NCI-H2029 treated with DMSO at 0.1 percent for 48 hours (cell line): Measurements from ENCODE around the gene SLAMF1.
"Not testable (repeated sequence)": the region's sequence is repeated elsewhere in the genome, so short reads cannot be mapped to it uniquely, and the experiment has no call there.

ENCODE experiments used
- DNase-seq: peaks from one replicate; lab custom pipeline; 2025; lab: John Stamatoyannopoulos, UW

SLAMF1 gene

GRCh38 chr1:160640359-160641123, 6.3 kb downstream of the SLAMF1 start:
- no peak for DNase-seq

GRCh38 chr1:160639652-160640051, 7.2 kb downstream of the SLAMF1 start:
- no peak for DNase-seq

DNA sequence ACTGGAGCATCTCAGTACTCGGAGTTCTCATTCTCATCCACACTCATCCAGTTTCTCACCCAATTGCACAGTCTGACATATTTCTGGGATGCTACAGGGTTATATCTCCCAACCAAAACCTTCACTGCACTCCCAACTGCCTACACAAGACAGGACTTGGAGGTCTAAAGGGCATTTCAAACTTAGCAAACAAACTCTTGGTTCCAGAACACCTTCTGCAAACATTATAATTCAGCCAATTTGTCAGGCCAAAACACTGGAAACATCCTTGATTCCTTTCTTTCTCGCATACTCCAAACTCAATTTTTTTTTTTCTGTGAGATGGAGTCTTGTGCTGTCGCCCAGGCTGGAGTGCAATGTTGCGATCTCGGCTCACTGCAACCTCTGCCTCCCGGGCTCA, 7.9 kb downstream of the SLAMF1 start:
- DNase-seq, result no peak

DNA sequence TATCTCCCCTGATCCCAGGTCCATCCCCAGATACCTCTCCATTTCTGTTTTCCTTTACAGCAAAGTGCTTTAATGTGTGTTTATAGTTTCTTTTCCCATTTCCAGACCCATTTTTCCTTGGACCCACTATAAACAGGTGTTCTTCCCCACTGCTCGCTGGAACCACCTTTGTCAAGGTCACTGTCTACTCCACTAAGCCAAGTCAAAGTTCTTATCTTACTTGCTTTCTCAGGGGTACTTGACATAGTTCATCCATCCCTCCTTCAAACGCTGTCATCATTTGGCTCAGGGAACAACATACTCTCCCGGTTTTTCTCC, 8.3 kb downstream of the SLAMF1 start:
- DNase-seq, result no peak

- DNase-seq, result no peak
These were observed 8.9 kb downstream of the SLAMF1 start for GRCh38 chr1:160637821-160638539.

- no peak for DNase-seq
These were observed 9.8 kb downstream of the SLAMF1 start for GRCh38 chr1:160637065-160637464.

DNA sequence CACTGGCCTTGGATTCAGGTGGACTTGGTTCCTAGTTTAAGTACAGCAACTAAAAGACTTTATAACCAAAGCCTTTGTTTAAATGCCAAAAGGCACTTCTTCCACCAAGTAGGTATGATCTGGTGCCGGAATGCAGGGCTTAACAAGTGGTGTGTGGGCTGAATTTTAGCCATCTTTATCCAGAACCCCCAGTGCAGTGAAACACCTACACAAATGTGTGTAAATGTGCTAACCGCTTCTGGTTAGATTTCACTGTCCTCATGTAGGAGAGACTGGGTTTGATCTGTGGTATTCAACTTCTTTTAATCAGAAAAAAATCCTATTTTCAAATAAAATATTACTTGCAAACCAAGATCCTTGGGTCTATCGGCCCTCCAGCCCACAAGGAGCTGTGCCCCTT, 10.3 kb downstream of the SLAMF1 start:
- DNase-seq, result no peak

GRCh38 chr1:160636076-160636475, 10.8 kb downstream of the SLAMF1 start:
- no peak for DNase-seq

GRCh38 chr1:160634543-160635491, 12.0 kb downstream of the SLAMF1 start:
- no peak for DNase-seq

- DNase-seq, result no peak
These were observed 13.4 kb downstream of the SLAMF1 start for GRCh38 chr1:160633330-160633903.

DNA sequence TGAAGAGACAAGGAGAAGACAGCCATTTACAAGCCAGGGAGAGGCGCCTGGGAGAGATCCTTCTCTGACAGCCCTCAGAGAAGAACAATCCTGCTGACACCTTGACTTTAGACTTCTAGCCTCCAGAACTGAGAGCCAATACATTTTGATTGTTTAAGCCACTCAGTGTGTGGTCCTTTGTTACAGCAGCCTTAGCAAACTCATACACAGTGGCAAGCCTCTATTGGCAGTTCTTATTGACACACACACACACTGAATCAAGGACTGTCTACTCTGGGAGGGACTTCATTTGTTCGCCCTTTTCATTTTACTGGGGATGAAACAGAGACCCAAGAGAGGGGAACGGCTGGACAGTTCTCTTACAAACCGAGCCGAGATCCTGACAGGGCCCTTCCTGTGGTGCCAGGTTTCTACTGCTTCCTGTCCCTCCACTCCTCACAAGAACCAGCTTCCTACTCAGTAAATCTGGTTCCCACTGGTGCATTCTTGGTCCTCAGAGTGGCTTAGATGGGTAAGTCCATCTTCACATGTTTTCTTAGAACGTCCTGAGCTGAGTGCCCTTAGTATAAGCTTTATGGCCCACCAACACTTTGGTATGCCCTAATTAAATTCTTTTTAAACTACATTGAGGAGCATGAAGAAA, 14.7 kb downstream of the SLAMF1 start:
- DNase-seq, result no peak

GRCh38 chr1:160630523-160631451, 16.1 kb downstream of the SLAMF1 start:
- no peak for DNase-seq

DNA sequence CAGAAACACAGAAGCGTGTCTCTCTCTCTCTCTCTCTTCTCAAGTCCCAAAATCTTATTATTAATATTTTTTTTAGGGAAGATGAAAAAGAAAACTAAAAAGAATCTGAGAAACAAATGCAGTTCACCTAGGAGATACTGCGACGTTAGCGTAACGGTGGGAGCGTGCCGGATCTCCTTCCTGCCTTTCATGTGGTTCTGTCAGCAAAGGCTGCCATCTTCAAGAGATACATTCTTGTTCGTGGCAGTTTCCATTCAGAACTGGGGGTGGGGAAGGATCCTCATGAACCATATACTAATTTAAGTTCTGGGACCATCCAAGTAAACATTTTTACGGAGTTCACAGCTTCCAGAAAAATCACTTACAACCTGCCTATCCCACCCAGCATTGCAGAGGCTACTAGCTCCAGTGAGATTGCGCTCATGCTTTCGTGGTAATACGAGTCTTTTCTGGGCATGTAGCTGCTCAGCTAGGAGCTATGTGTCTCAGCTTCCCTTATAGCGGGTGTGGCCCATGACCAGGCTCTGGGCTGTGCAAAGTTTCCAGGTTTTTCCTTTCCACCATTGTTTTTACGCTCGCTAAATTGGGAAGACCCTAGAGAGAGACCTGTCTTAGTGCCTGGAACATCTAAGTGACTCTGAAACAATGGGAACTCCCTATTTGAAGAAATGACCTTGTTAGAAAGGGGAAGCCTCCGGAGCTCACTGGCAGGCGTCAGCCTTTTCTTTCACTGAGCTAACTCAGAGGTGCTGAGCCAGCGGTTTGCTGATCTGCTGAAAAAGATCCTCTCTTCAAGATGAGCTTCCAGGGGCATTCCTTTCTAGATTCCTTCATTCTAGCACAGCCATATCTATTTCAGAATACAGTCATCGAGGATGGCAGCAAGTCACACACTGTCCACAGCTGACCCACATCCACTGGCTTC, 17.3 kb downstream of the SLAMF1 start:
- no peak for DNase-seq

DNA sequence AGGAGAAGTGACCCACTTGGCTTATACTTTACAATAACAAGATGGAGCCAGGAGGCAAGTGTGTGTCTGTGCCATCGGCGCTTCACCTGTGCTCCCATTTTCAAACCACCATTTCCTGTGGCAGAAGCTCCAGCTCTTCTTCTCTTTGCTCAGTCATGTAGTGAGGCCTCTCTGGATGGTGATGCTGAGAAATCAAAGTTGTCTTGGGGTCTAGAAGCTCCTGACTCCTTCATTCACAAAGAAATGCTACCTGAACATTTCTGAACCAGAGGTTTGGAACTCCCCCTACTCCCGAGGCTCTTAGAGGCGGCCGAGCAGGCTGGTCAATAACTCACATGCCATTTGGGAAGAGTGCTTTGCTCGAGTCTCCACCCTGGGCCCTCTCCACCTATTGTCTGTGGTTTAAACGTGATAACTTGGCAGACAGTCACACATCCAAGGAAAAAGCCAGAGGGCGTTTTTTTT, 18.0 kb downstream of the SLAMF1 start:
- DNase-seq, result no peak

- DNase-seq, result not testable (repeated sequence)
These were observed 19.1 kb downstream of the SLAMF1 start for GRCh38 chr1:160627677-160628289.

DNA sequence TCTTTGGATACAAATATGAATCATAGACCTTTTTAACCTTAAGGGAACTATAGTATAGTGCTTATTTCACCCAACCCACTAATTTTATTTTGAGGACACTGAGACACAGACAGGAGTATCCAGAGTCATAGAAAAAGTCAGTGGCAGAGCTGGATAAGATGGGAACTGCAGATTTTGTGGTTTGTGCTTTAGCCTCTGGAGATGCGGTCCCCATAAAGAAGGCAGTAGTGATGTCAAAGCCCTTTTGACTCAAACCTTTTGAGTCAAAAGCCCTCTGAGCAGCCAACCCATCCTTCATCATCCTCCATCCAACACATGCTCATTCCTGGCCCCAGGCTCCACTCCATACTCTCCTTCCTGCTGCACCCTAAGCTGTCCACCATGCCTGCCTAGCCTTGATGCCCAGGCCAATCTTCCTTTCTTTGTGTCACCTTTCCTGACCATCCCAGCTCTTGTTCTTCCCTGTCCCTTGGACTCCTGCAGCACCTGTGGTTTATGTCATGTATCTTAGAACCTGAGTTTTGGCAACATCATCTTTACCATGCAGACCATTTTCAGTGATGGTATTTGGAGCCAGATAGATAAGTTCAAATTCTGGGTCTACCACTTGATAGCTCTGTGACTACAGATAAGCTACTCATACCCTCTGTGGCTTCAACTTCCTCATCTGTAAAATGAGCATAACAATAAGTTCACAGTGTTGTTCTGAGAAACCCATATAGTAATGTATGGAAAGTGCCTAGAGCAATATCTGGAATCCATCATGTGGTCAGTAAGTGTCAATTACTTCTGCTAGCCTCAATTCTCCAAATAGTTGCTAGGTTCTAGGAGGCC, 20.1 kb downstream of the SLAMF1 start:
- no peak for DNase-seq

GRCh38 chr1:160625725-160626498, 20.9 kb downstream of the SLAMF1 start:
- DNase-seq, result no peak
